ENCODE data around the gene BPIFB2.

GRCh38 chr20:33062105-33062824 lies 54.8 kb downstream of the BPIFB2 start:
- TF ChIP-seq, protein P1, sequence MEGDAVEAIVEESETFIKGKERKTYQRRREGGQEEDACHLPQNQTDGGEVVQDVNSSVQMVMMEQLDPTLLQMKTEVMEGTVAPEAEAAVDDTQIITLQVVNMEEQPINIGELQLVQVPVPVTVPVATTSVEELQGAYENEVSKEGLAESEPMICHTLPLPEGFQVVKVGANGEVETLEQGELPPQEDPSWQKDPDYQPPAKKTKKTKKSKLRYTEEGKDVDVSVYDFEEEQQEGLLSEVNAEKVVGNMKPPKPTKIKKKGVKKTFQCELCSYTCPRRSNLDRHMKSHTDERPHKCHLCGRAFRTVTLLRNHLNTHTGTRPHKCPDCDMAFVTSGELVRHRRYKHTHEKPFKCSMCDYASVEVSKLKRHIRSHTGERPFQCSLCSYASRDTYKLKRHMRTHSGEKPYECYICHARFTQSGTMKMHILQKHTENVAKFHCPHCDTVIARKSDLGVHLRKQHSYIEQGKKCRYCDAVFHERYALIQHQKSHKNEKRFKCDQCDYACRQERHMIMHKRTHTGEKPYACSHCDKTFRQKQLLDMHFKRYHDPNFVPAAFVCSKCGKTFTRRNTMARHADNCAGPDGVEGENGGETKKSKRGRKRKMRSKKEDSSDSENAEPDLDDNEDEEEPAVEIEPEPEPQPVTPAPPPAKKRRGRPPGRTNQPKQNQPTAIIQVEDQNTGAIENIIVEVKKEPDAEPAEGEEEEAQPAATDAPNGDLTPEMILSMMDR (conservative IDR thresholded peaks at IDR 0.05): no peak
- TF ChIP-seq ZFX (IDR thresholded peaks at IDR 0.05): no peak

Measured in C4-2B (cell line).